MM.1S (cell line): ENCODE measurements around the gene GLIS2.
A peak's percentile ranks its signal among the peaks of the same experiment; 100 is the strongest.

Experiments used
- CTCF ChIP-seq: fragments of 300-600 bp; sonication (generic); IDR thresholded peaks from 2 replicates; pipeline ENCODE4 v1.5.1; 2016; ENCODE audit warnings: antibody characterized with exemption, low read length, mixed read lengths
- EZH2phosphoT487 ChIP-seq: fragments of 300-600 bp; sonication (generic); IDR thresholded peaks from 2 replicates; pipeline ENCODE4 v1.6.1; 2018; ENCODE audit warnings: antibody characterized with exemption, low read length

GRCh38 chr16:4328046-4328781 lies 12.3 kb downstream of the GLIS2 start:
- peak; percentile 46 for TF ChIP-seq CTCF
- no peak for TF ChIP-seq EZH2phosphoT487
